Neural crest cell (in vitro differentiated cells): Measurements from ENCODE around the gene SYT3. TPM values are rescaled to one million over a fixed set of nuclear protein-coding genes. Genes with fewer than 3 reads are reported as not detected.

Experiments
- DNase-seq: peaks from one replicate; pipeline ENCODE4 v3.0.0; 2021; ENCODE audit warnings: low read depth, mixed read lengths, low spot score
- H3K27ac Mint-ChIP-seq: one replicate; pipeline ENCODE4 v1.8.0; 2021; ENCODE audit warnings: mild to moderate bottlenecking, mixed read lengths; ENCODE audit not compliant: unreplicated experiment
- H3K27me3 Mint-ChIP-seq: 2 replicates; pipeline ENCODE4 v1.8.0; 2021; ENCODE audit warnings: low read depth, mild to moderate bottlenecking, mixed read lengths
- H3K36me3 Mint-ChIP-seq: 2 replicates; pipeline ENCODE4 v1.8.0; 2021; ENCODE audit warnings: low read depth, mild to moderate bottlenecking, mixed read lengths
- H3K4me1 Mint-ChIP-seq: 2 replicates; pipeline ENCODE4 v1.8.0; 2021; ENCODE audit warnings: mixed read lengths
- H3K4me3 Mint-ChIP-seq: one replicate; pipeline ENCODE4 v1.8.0; 2021; ENCODE audit warnings: mild to moderate bottlenecking, mixed read lengths
- H3K9me3 Mint-ChIP-seq: 2 replicates; pipeline ENCODE4 v1.8.0; 2021; ENCODE audit warnings: mixed read lengths
- total RNA-seq: library from RNA; stranded (reverse); gene quantifications from 2 replicates; pipeline ENCODE4 v1.2.1, GENCODE V29; 2021
- TF ChIP-seq, protein P1 (sequence below): fragments of 200-600 bp; sonication (generic); conservative IDR thresholded peaks from 2 replicates; pipeline ENCODE4 v1.5.0; 2021; ENCODE audit warnings: antibody characterized with exemption, mild to moderate bottlenecking

Gene SYT3
- total RNA-seq, 1 donor from 2014 or later, result 2.0 TPM

DNA sequence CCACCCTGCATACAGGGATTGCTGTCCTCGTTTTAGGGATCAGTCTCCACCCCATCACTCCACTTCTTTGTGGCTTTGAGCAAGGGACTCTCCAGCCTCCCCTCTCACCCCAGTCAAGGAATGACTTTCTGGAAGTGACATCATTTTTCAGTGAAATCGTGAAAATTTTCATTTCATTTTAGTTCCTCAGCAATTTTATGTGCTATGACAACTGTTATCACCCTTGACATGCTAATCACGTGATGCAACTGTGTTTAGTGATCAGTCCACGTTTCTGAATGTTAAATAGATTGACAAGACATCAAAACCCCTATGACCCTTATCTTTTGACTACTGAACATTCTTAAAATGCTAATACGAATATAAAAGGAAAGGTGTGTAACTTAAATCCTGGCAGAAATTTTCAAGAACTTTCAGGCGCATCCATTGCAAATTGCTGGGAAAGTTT, 17.6 kb upstream of the SYT3 start:
- Mint-ChIP-seq H3K36me3 (no peaks in the 10 kb centered on the region), H3K9me3 (no peaks in the 10 kb centered on the region), H3K27me3 (peaks cover 54% of the 10 kb centered on the region), H3K4me3 (peak overlapping the region; percentile 92), H3K27ac (peak overlapping the region; percentile 94), H3K4me1 (peaks cover 38% of the 10 kb centered on the region)
- TF ChIP-seq, protein P1, sequence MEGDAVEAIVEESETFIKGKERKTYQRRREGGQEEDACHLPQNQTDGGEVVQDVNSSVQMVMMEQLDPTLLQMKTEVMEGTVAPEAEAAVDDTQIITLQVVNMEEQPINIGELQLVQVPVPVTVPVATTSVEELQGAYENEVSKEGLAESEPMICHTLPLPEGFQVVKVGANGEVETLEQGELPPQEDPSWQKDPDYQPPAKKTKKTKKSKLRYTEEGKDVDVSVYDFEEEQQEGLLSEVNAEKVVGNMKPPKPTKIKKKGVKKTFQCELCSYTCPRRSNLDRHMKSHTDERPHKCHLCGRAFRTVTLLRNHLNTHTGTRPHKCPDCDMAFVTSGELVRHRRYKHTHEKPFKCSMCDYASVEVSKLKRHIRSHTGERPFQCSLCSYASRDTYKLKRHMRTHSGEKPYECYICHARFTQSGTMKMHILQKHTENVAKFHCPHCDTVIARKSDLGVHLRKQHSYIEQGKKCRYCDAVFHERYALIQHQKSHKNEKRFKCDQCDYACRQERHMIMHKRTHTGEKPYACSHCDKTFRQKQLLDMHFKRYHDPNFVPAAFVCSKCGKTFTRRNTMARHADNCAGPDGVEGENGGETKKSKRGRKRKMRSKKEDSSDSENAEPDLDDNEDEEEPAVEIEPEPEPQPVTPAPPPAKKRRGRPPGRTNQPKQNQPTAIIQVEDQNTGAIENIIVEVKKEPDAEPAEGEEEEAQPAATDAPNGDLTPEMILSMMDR, result no peak
- no peak for DNase-seq

DNA sequence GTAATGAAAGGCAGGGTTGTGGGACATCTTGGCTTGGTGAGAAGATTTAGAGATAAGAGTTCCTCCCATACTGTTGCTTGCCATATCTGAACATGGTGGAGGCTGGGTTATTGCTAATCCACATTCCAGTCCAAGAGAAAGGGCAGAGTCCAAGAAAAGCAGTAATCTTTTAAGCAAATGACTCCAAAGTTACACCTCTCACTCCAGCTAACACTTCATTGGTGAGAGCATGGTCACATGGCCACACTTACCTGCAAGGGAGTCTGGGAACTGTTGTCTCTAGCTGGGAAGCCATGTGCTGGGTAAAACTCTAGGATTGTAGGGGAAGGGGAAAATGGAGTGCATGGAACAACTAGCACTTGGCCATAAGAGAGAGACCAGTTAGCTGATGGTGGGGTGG, 15.2 kb upstream of the SYT3 start:
- DNase-seq, result no peak
- peak overlapping the region; percentile 26 for H3K4me3 Mint-ChIP-seq
- no peaks in the 10 kb centered on the region for H3K9me3 Mint-ChIP-seq
- no peak overlapping the region for H3K27ac Mint-ChIP-seq
- peaks cover 49% of the 10 kb centered on the region for H3K27me3 Mint-ChIP-seq
- H3K4me1 Mint-ChIP-seq, result peaks cover 27% of the 10 kb centered on the region
- TF ChIP-seq, protein P1, result no peak
- no peaks in the 10 kb centered on the region for H3K36me3 Mint-ChIP-seq

DNA sequence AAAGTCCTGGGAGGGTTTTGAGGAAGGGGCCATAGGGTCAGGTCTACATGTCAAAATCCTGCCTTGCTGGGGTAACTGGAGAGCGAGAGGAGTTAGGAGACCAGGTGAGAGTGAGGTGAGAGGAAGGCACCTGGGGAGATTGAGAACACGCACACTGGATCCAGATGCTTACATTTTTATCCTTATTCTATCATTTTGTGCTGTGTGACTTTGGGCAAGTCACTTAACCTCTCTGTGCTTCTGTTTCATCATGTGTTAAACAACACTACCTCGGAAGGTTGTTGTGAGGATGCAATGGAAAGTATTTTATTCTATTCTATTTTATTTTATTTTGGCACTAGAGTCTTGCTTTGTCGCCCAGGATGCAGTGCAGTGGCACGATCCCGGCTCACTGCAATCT, 13.0 kb upstream of the SYT3 start:
- H3K27me3 Mint-ChIP-seq, result peaks cover 51% of the 10 kb centered on the region
- H3K9me3 Mint-ChIP-seq, result no peaks in the 10 kb centered on the region
- no peak overlapping the region for H3K27ac Mint-ChIP-seq
- peaks cover 18% of the 10 kb centered on the region for H3K4me1 Mint-ChIP-seq
- no peak overlapping the region for H3K4me3 Mint-ChIP-seq
- no peaks in the 10 kb centered on the region for H3K36me3 Mint-ChIP-seq
- DNase-seq, result no peak
- TF ChIP-seq, protein P1, result no peak

DNA sequence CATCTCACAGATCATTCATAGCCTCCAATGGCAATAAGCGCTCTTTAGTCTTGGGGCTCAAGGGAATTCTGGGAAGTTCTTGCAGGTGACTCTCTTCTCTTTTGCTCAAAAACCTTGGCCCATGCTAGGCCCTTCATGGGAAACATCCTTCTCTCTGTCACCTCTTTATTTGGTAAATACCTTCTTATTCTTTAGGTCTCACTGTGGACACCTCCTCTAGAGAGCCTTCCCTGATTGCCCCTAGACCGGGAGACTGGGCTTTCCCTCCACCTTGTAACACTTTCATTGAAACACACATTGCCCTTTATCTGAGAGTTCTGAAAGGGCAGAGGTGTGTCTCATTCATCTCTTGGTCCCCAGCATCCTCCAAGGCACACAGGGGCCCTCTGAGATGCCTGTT, 11.5 kb upstream of the SYT3 start:
- H3K4me3 Mint-ChIP-seq, result no peak overlapping the region
- H3K27me3 Mint-ChIP-seq, result peaks cover 46% of the 10 kb centered on the region
- no peaks in the 10 kb centered on the region for H3K36me3 Mint-ChIP-seq
- TF ChIP-seq, protein P1, result no peak
- H3K27ac Mint-ChIP-seq, result no peak overlapping the region
- peaks cover 11% of the 10 kb centered on the region for H3K4me1 Mint-ChIP-seq
- H3K9me3 Mint-ChIP-seq, result no peaks in the 10 kb centered on the region
- no peak for DNase-seq

DNA sequence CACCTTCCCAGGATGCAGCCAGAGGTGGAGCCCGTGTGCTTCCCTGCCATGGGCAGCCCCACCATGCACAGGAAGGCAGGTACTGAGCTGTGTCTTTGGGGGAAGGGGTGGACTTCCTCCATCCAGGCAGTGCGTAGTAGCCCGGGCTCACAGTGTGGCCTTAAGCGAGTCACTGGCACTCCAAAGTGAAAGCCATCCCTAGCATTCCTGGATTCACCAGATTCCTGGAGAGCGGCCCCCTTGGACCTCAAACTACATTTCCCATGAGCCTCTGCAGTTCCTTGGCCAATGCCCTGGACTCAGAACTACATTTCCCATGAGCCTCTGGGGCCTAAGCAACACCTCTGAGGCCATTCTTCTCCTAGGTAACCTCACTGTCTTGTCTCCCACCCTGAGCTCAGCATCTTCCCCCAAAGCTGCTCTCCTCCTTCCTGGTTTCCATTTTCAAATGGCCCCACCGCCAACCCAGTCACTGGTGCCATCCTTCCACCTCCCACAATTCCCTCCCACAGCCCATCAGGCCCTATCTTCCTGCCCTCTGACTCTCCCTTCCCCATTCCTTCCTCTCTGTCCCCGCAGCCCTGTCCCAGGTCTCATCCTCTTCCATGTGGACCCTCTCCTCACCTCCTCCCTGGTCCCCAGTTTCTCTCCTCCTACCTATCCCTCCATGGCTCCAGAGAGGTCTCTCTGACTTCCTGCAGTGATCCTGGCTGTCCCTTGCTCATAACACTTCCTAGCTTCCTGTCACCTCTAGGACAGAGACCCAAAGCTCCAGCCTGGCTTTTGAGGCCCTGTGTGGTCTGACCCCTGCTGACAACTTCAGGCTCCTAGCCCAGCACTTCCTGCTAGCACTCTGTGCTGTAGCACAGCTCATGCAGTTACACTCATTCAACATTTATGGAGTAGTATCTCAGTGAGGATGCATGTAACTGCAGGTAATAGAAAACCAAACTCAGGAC, 10.0 kb upstream of the SYT3 start, which contains the start of gene C19orf81:
Gene C19orf81 (plus strand): TSS at position 13 of the 959 bp plus-strand sequence. CDS start 0 bp downstream, at position 13.
- H3K27me3 Mint-ChIP-seq, result peaks cover 33% of the 10 kb centered on the region
- no peak for DNase-seq
- TF ChIP-seq, protein P1, result no peak

More for the DNA sequence above, 10.0 kb upstream of the SYT3 start, which contains the start of gene C19orf81:
- Mint-ChIP-seq H3K4me1 (peaks cover 11% of the 10 kb centered on the region), H3K4me3 (no peak within 1 kb of the TSS), H3K36me3 (no peaks in the 10 kb centered on the region), H3K27ac (no peak within 1 kb of the TSS), H3K9me3 (no peaks in the 10 kb centered on the region)
